PFSK-1 (cell line): ENCODE measurements around the gene PLEKHG3.

Source experiments
- FOXP2 ChIP-seq: optimal IDR thresholded peaks from 2 replicates; pipeline ENCODE3; 2011; ENCODE audit warnings: borderline replicate concordance, control low read depth, inconsistent platforms; ENCODE audit not compliant: insufficient read depth; ENCODE audit errors: extremely low read length, extremely low read depth
- POLR2AphosphoS5 ChIP-seq: IDR thresholded peaks from 2 replicates; pipeline ENCODE4 v1.6.1; 2012; ENCODE audit warnings: low read depth, mild to moderate bottlenecking, control low read depth, low read length, moderate library complexity
- SIN3A ChIP-seq: IDR thresholded peaks from 2 replicates; pipeline ENCODE4 v1.6.1; 2012; ENCODE audit warnings: mild to moderate bottlenecking, low read length, moderate library complexity, borderline replicate concordance; ENCODE audit not compliant: insufficient read depth
- TAF1 ChIP-seq: IDR thresholded peaks from 2 replicates; pipeline ENCODE4 v1.6.1; 2012; ENCODE audit warnings: low read length, control low read depth, borderline replicate concordance; ENCODE audit not compliant: insufficient read depth
- TF ChIP-seq, protein P1 (sequence below), 2 experiments: IDR thresholded peaks; 2 replicates each; pipeline versions ENCODE4 v1.6.1 to v1.8.0; 2011 to 2012; ENCODE audit warnings: low read depth in 2 of 2, low read length in 2 of 2, control low read depth in 1 of 2, inconsistent platforms in 1 of 2, mild to moderate bottlenecking in 1 of 2, moderate library complexity in 1 of 2; ENCODE audit not compliant: insufficient read depth in 1 of 2

PLEKHG3 gene

GRCh38 chr14:64700290-64700689, 3.9 kb upstream of the PLEKHG3 start:
- TF ChIP-seq FOXP2 (no peak), POLR2AphosphoS5 (no peak), SIN3A (no peak), TAF1 (no peak)
- TF ChIP-seq, protein P1, sequence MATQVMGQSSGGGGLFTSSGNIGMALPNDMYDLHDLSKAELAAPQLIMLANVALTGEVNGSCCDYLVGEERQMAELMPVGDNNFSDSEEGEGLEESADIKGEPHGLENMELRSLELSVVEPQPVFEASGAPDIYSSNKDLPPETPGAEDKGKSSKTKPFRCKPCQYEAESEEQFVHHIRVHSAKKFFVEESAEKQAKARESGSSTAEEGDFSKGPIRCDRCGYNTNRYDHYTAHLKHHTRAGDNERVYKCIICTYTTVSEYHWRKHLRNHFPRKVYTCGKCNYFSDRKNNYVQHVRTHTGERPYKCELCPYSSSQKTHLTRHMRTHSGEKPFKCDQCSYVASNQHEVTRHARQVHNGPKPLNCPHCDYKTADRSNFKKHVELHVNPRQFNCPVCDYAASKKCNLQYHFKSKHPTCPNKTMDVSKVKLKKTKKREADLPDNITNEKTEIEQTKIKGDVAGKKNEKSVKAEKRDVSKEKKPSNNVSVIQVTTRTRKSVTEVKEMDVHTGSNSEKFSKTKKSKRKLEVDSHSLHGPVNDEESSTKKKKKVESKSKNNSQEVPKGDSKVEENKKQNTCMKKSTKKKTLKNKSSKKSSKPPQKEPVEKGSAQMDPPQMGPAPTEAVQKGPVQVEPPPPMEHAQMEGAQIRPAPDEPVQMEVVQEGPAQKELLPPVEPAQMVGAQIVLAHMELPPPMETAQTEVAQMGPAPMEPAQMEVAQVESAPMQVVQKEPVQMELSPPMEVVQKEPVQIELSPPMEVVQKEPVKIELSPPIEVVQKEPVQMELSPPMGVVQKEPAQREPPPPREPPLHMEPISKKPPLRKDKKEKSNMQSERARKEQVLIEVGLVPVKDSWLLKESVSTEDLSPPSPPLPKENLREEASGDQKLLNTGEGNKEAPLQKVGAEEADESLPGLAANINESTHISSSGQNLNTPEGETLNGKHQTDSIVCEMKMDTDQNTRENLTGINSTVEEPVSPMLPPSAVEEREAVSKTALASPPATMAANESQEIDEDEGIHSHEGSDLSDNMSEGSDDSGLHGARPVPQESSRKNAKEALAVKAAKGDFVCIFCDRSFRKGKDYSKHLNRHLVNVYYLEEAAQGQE (IDR thresholded peaks at IDR 0.05; ENCODE audit: insufficient read depth in 1 of 2, low read depth in 2 of 2, low read length in 2 of 2), result no peak

GRCh38 chr14:64700894-64701293, 3.3 kb upstream of the PLEKHG3 start:
- no peak for TF ChIP-seq TAF1

GRCh38 chr14:64701660-64702059, 2.6 kb upstream of the PLEKHG3 start:
- TF ChIP-seq TAF1 (no peak), SIN3A (no peak), POLR2AphosphoS5 (no peak), FOXP2 (no peak)
- TF ChIP-seq, protein P1 (IDR thresholded peaks at IDR 0.05; ENCODE audit: insufficient read depth in 1 of 2, low read depth in 2 of 2, low read length in 2 of 2), result no peak

- TF ChIP-seq TAF1, result no peak
- TF ChIP-seq, protein P1 (IDR thresholded peaks at IDR 0.05; ENCODE audit: insufficient read depth in 1 of 2, low read depth in 2 of 2, low read length in 2 of 2), result no peak
- no peak for TF ChIP-seq POLR2AphosphoS5
- TF ChIP-seq FOXP2, result no peak
- no peak for TF ChIP-seq SIN3A
Measured at GRCh38 chr14:64702493-64703394, 1.5 kb upstream of the PLEKHG3 start.

GRCh38 chr14:64703395-64704142, 655 bp upstream of the PLEKHG3 start:
- no peak for TF ChIP-seq FOXP2
- TF ChIP-seq POLR2AphosphoS5, result no peak
- TF ChIP-seq, protein P1 (IDR thresholded peaks at IDR 0.05; ENCODE audit: insufficient read depth in 1 of 2, low read depth in 2 of 2, low read length in 2 of 2), result no peak
- TF ChIP-seq TAF1, result no peak
- TF ChIP-seq SIN3A, result no peak
